ENCODE results near the gene IL24.

IL24 gene

GRCh38 chr1:206867239-206867638 lies 30.0 kb upstream of the IL24 start:
- TF ChIP-seq RAD21 (IDR thresholded peaks at IDR 0.05; ENCODE audit: low read depth) (no peak), NFIC (IDR thresholded peaks at IDR 0.05) (no peak), TCF12 (IDR thresholded peaks at IDR 0.05; ENCODE audit: low read depth) (no peak), TEAD4 (IDR thresholded peaks at IDR 0.05) (no peak), USF1 (IDR thresholded peaks at IDR 0.05) (no peak)

DNA sequence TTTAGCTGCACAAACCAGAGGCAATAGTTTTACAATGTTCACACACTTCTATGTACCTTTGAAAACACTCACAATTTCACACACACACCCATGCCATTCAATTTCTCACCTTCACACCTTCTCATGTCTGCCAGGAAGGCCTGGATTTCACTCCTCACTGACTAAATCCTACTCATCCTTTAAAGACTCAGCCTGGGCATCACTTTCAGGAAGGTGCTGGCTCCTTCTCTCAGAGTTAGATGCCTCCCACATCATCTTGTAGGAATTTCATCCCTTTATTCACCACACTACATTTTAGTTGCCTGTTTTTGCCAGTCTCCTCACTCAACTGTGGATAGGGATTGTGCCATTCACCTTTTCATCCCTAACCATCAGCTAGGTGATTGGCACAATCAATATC lies 29.5 kb upstream of the IL24 start:
- no peak for TF ChIP-seq TCF12 (IDR thresholded peaks at IDR 0.05; ENCODE audit: low read depth)
- no peak for TF ChIP-seq REST (IDR thresholded peaks at IDR 0.05; ENCODE audit: low read depth)
- TF ChIP-seq USF1 (IDR thresholded peaks at IDR 0.05) = no peak
- no peak for TF ChIP-seq RAD21 (IDR thresholded peaks at IDR 0.05; ENCODE audit: low read depth)
- no peak for TF ChIP-seq TAF1 (IDR thresholded peaks at IDR 0.05; ENCODE audit: low read depth)
- TF ChIP-seq EGR1 (IDR thresholded peaks at IDR 0.05) = no peak
- TF ChIP-seq FOXM1 (IDR thresholded peaks at IDR 0.05; ENCODE audit: borderline replicate concordance, low read depth) = no peak
- no peak for TF ChIP-seq EP300 (IDR thresholded peaks at IDR 0.05; ENCODE audit: borderline replicate concordance)
- no peak for TF ChIP-seq ZBTB7A (IDR thresholded peaks at IDR 0.05; ENCODE audit: low read depth)
- TF ChIP-seq MAX (IDR thresholded peaks at IDR 0.05) = no peak
- no peak for TF ChIP-seq YY1 (IDR thresholded peaks at IDR 0.05; ENCODE audit: low read depth)
- TF ChIP-seq NFIC (IDR thresholded peaks at IDR 0.05) = no peak
- no peak for TF ChIP-seq TEAD4 (IDR thresholded peaks at IDR 0.05)
- TF ChIP-seq CREB1 (IDR thresholded peaks at IDR 0.05; ENCODE audit: low read depth) = no peak

- TF ChIP-seq NFIC (IDR thresholded peaks at IDR 0.05) (no peak), RAD21 (IDR thresholded peaks at IDR 0.05; ENCODE audit: low read depth) (no peak), CEBPB (IDR thresholded peaks at IDR 0.05) (no peak), YY1 (IDR thresholded peaks at IDR 0.05; ENCODE audit: low read depth) (no peak), TCF12 (IDR thresholded peaks at IDR 0.05; ENCODE audit: low read depth) (no peak), USF1 (IDR thresholded peaks at IDR 0.05) (no peak), TAF1 (IDR thresholded peaks at IDR 0.05; ENCODE audit: low read depth) (no peak), ZBTB7A (IDR thresholded peaks at IDR 0.05; ENCODE audit: low read depth) (no peak), MAX (IDR thresholded peaks at IDR 0.05) (no peak), EP300 (IDR thresholded peaks at IDR 0.05; ENCODE audit: borderline replicate concordance) (no peak), REST (IDR thresholded peaks at IDR 0.05; ENCODE audit: low read depth) (no peak), EGR1 (IDR thresholded peaks at IDR 0.05) (no peak), FOXM1 (IDR thresholded peaks at IDR 0.05; ENCODE audit: borderline replicate concordance, low read depth) (no peak), CREB1 (IDR thresholded peaks at IDR 0.05; ENCODE audit: low read depth) (no peak), TEAD4 (IDR thresholded peaks at IDR 0.05) (no peak)
These were observed 29.0 kb upstream of the IL24 start for GRCh38 chr1:206868264-206868663.

DNA sequence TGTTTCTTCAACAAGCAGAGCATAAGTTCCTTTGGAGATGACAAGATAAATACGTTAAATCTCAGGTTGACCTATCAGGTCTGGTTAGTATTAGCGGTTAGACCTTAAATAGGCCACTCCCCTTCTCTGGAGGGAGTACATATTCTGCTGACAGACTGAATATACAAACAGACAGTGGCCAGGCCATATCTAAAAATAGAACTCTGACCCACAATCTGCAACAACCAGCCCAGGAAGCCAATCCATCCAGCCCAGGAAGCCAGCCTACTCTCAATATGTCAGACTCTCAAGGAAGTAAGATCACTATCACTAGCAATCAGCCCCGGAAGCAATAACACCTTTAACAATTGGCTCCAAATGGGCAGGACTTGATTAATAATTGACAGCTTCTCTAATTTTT lies 25.1 kb upstream of the IL24 start:
- TF ChIP-seq FOXM1 (IDR thresholded peaks at IDR 0.05; ENCODE audit: borderline replicate concordance, low read depth) (no peak), EP300 (IDR thresholded peaks at IDR 0.05; ENCODE audit: borderline replicate concordance) (no peak), TAF1 (IDR thresholded peaks at IDR 0.05; ENCODE audit: low read depth) (no peak), USF1 (IDR thresholded peaks at IDR 0.05) (no peak), MAX (IDR thresholded peaks at IDR 0.05) (no peak), CEBPB (IDR thresholded peaks at IDR 0.05) (no peak), CREB1 (IDR thresholded peaks at IDR 0.05; ENCODE audit: low read depth) (no peak), ZBTB7A (IDR thresholded peaks at IDR 0.05; ENCODE audit: low read depth) (no peak), RAD21 (IDR thresholded peaks at IDR 0.05; ENCODE audit: low read depth) (no peak), YY1 (IDR thresholded peaks at IDR 0.05; ENCODE audit: low read depth) (no peak), NFIC (IDR thresholded peaks at IDR 0.05) (no peak), TEAD4 (IDR thresholded peaks at IDR 0.05) (no peak), REST (IDR thresholded peaks at IDR 0.05; ENCODE audit: low read depth) (no peak), TCF12 (IDR thresholded peaks at IDR 0.05; ENCODE audit: low read depth) (no peak), EGR1 (IDR thresholded peaks at IDR 0.05) (no peak)

Data from Ishikawa (cell line).